ENCODE measurements around the gene HAPLN2.

HAPLN2 gene

DNA sequence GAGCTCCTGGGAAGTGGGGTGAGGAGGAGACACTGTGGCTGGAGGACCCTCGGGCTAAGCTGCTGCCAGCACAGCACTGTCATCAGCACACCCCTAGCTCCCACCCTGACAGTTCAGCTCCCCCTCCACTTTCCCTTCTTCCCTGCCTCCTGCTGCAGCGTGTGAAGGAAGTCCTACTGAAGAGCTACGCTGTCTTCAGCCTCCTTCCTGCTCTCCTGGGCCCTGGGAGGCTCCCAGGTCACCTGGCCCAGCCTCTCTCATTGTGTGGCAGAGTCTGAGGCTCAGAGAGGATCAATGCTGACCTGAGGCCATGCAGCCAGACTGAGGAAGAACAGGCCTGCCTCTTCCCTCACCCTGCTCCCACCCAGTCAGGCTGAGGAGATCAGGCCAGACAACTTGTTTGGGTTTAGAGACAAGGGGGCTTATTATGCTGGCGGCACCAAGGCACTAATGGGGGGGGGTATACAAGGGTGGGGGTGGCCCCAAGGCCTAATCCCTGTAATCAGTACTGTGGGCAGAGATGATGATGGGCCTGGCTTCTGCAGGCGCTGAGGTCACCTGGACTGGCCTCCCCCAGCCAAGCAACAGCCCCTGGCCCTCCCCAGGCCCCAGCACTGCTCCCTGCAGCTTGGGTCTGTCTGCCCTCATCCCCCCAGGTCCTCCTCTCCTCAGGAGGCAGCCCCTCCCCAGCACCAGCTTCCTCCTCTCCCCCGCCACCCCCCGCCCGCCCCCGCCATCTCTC lies 48.9 kb downstream of the HAPLN2 start:
- H3K36me3 ChIP-seq: no peaks in the 10 kb centered on the region
- no peaks in the 10 kb centered on the region for H3K9me3 ChIP-seq
- no peak for TF ChIP-seq CTCF (IDR thresholded peaks at IDR 0.05)
- H3K4me3 ChIP-seq (ENCODE audit: low read depth in 1 of 2, low read length in 1 of 2): no peak overlapping the region
- no peak overlapping the region for H3K27ac ChIP-seq
- H3K27me3 ChIP-seq: peaks cover 82% of the 10 kb centered on the region
- H3K4me1 ChIP-seq (ENCODE audit: control insufficient read depth in 1 of 2, insufficient read depth in 1 of 2, low read depth in 1 of 2, low read length in 1 of 2): no peaks in the 10 kb centered on the region

GRCh38 chr1:156668801-156669637 lies 49.8 kb downstream of the HAPLN2 start:
- no peaks in the 10 kb centered on the region for H3K36me3 ChIP-seq
- H3K27ac ChIP-seq: no peak overlapping the region

DNA sequence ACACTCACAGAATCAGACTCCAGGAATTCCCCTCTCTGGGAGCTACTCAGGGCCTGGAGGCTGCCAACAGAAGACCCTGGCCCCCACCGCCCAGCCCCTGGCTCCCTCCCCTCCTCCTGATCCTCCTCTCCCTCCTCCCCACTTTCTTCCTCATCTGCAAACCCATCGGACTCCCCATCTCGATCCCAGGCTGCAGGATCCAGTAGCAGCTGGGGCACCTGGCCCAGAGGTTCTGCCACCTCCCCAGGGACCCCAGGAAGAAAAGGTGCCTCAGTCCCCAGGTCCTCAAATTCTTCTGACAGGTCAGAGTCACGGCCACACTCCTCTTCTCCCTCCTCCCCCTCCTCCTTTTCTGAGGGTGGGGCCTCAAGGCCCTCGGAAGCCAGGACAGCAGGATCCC lies 50.6 kb downstream of the HAPLN2 start:
- Histone ChIP-seq H3K4me3 (ENCODE audit: low read depth in 1 of 2, low read length in 1 of 2) (no peak overlapping the region), H3K27me3 (peaks cover 82% of the 10 kb centered on the region), H3K36me3 (no peaks in the 10 kb centered on the region), H3K27ac (no peak overlapping the region), H3K4me1 (ENCODE audit: control insufficient read depth in 1 of 2, insufficient read depth in 1 of 2, low read depth in 1 of 2, low read length in 1 of 2) (no peaks in the 10 kb centered on the region), H3K9me3 (no peaks in the 10 kb centered on the region)
- TF ChIP-seq CTCF (IDR thresholded peaks at IDR 0.05): no peak

More at GRCh38 chr1:156668801-156669637, 49.8 kb downstream of the HAPLN2 start:
- H3K27me3 ChIP-seq: peaks cover 82% of the 10 kb centered on the region
- TF ChIP-seq CTCF (IDR thresholded peaks at IDR 0.05): no peak
- H3K9me3 ChIP-seq: no peaks in the 10 kb centered on the region
- H3K4me3 ChIP-seq (ENCODE audit: low read depth in 1 of 2, low read length in 1 of 2): no peak overlapping the region
- no peaks in the 10 kb centered on the region for H3K4me1 ChIP-seq (ENCODE audit: control insufficient read depth in 1 of 2, insufficient read depth in 1 of 2, low read depth in 1 of 2, low read length in 1 of 2)

DNA sequence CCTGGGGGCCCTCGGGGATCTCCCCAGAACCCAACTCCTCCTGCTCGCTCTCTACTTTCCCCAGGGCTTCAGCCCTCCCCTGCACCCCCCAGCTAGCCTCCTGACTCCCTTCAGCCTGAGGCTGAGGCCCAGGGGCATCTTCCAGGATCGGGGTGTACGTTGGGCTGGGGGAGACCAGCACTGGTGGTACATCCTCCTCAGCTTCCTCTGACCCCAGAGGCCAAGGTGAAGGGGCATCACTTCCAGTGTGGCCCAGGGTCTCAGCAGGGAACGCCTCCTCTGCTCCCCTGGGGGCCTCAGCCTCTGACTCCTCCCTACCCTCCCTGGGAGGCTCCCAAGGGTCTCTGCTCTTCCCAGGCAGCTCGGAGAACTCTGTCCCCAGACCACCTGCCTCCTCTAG lies 51.1 kb downstream of the HAPLN2 start:
- Histone ChIP-seq H3K9me3 (no peaks in the 10 kb centered on the region), H3K36me3 (no peaks in the 10 kb centered on the region), H3K4me3 (ENCODE audit: low read depth in 1 of 2, low read length in 1 of 2) (no peak overlapping the region), H3K27ac (no peak overlapping the region), H3K4me1 (ENCODE audit: control insufficient read depth in 1 of 2, insufficient read depth in 1 of 2, low read depth in 1 of 2, low read length in 1 of 2) (no peaks in the 10 kb centered on the region), H3K27me3 (peaks cover 82% of the 10 kb centered on the region)
- no peak for TF ChIP-seq CTCF (IDR thresholded peaks at IDR 0.05)

- Histone ChIP-seq H3K9me3 (no peaks in the 10 kb centered on the region), H3K27ac (no peak overlapping the region), H3K36me3 (no peaks in the 10 kb centered on the region), H3K27me3 (peaks cover 82% of the 10 kb centered on the region), H3K4me3 (ENCODE audit: low read depth in 1 of 2, low read length in 1 of 2) (no peak overlapping the region), H3K4me1 (ENCODE audit: control insufficient read depth in 1 of 2, insufficient read depth in 1 of 2, low read depth in 1 of 2, low read length in 1 of 2) (no peaks in the 10 kb centered on the region)
- no peak for TF ChIP-seq CTCF (IDR thresholded peaks at IDR 0.05)
Observed at GRCh38 chr1:156670791-156671190, 51.6 kb downstream of the HAPLN2 start.
